GM23248 (cell line): ENCODE measurements around the gene GAB4.

ENCODE experiments used
- EZH2 ChIP-seq: fragments of 200-600 bp; sonication (generic); IDR thresholded peaks from 2 replicates; pipeline ENCODE4 v1.6.1; 2018; ENCODE audit warnings: antibody characterized with exemption, mild to moderate bottlenecking; ENCODE audit not compliant: insufficient read depth, poor library complexity, severe bottlenecking
- EZH2phosphoT487 ChIP-seq: fragments of 200-600 bp; sonication (generic); IDR thresholded peaks from 2 replicates; pipeline ENCODE4 v1.6.1; 2018; ENCODE audit warnings: antibody characterized with exemption, moderate library complexity, mild to moderate bottlenecking, low read depth; ENCODE audit not compliant: insufficient read depth

DNA sequence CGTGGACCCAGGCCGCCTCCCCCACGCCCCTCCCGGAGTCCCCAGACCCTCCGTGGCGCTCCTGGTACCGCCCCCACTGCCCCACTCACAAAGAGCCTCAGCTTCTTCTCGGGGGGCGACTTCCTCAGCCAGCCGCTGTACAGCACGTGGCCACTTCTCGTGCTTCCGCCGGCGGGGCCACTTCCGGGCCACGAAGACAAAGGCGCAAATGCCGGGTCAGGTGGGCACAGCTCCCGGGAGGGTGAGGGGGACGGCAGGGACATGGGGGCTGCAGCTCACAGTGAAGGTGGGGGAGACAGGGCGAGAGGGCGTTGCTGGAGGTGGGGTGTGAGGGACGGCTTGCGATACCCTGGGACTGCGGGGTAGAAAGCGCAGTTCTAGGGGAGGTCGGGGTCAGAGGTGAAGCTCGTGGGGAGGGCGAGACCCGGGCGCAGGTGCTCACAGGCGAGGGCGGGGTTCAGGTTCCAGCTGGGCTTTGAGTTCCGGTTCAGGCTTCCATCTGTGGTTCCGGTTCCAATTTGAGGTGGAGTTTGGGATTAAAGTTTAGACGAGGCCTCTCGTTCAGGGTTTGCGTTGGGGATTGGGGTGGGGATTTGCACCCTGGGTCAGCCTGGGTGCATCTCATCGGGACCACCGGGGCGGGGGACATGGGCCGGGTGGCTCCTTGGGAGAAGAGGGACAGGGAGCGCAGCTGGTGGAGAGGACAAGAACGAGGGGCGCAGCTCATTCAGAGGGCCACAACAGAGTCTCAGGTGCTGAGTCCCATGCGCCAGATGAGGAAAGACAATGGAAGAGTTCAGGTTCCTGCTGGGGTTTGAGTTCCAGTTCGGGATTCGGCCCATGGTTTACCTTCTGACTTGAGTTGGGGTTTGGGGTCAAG, at the start of gene GAB4:
- TF ChIP-seq EZH2, result no peak
- no peak for TF ChIP-seq EZH2phosphoT487
